ENCODE data around the gene ZNF274. TPM values are rescaled to one million over a fixed set of nuclear protein-coding genes. Genes with fewer than 3 reads are reported as not detected.
A peak's percentile ranks its signal among the peaks of the same experiment; 100 is the strongest.

ZNF274 gene
- total RNA-seq, 4 donors from 2014 or later: 26.8 to 70.2 (median 36.5) TPM

DNA sequence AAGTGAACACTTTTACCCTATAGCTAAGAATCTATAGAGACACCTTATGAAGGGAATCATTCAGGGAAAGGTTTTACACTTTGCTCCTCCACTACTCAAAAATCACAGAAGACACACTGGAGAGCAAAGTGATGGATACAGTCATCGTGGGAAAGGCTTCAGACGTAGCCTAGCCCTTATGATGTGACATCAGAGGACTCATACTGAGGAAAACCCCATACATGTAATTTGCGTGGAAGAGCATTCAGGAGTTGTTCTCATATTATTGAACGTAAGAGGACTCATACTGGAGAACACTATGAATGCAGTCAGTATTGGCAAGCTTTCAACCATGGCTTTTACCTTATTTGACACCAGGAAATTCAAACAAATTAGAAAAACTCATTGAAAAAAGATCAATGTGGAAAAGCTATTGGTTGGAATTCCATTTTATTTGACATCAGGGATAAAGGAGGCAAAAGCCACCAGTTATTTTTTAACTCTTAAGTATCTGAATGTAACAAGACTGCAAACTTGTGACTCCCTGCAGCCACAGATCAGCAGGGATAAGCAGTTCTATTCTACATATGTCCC is 16.1 kb upstream of the ZNF274 start:
- no peak overlapping the region for H3K4me3 ChIP-seq
- no peaks in the 10 kb centered on the region for H3K36me3 ChIP-seq
- TF ChIP-seq CTCF (IDR thresholded peaks at IDR 0.05) (no peak), EP300 (IDR thresholded peaks at IDR 0.05) (no peak), POLR2A (IDR thresholded peaks at IDR 0.05) (no peak), POLR2AphosphoS5 (IDR thresholded peaks at IDR 0.05) (no peak)
- no peak for DNase-seq (ENCODE audit: low spot score in 2 of 2)
- WGBS: 73% methylated on average over 4 of the region's 4 CpGs
- H3K27me3 ChIP-seq: no peaks in the 10 kb centered on the region
- H3K27ac ChIP-seq: no peak overlapping the region
- H3K4me1 ChIP-seq: no peaks in the 10 kb centered on the region
- peaks cover 67% of the 10 kb centered on the region for H3K9me3 ChIP-seq

DNA sequence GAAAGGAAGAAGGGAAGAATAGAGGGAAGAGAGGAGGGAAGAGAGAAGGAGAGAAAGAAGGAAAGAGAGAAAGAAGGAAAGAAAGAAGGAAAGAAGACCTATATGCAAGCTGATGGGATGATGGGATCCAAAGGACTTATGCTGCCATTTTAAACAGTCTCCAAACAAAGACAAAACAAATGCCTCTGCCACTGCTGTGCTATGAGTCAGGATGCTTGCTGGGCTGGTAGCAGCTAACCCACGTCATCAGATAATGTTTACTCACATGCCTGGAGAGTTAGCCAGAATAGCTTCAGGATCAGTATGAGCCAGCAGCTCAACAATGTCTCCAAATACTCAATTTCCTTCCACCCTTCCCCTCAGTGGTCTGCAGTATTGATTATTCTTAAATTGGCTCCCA is 12.0 kb upstream of the ZNF274 start:
- 54% methylated on average over 1 of the region's 1 CpG for WGBS
- peaks cover 72% of the 10 kb centered on the region for H3K9me3 ChIP-seq
- TF ChIP-seq POLR2A (IDR thresholded peaks at IDR 0.05) (no peak), EP300 (IDR thresholded peaks at IDR 0.05) (no peak), CTCF (IDR thresholded peaks at IDR 0.05) (no peak), POLR2AphosphoS5 (IDR thresholded peaks at IDR 0.05) (no peak)
- H3K36me3 ChIP-seq: no peaks in the 10 kb centered on the region
- no peak for DNase-seq (ENCODE audit: low spot score in 2 of 2)
- H3K4me1 ChIP-seq: no peaks in the 10 kb centered on the region
- no peaks in the 10 kb centered on the region for H3K27me3 ChIP-seq
- no peak overlapping the region for H3K4me3 ChIP-seq
- no peak overlapping the region for H3K27ac ChIP-seq

DNA sequence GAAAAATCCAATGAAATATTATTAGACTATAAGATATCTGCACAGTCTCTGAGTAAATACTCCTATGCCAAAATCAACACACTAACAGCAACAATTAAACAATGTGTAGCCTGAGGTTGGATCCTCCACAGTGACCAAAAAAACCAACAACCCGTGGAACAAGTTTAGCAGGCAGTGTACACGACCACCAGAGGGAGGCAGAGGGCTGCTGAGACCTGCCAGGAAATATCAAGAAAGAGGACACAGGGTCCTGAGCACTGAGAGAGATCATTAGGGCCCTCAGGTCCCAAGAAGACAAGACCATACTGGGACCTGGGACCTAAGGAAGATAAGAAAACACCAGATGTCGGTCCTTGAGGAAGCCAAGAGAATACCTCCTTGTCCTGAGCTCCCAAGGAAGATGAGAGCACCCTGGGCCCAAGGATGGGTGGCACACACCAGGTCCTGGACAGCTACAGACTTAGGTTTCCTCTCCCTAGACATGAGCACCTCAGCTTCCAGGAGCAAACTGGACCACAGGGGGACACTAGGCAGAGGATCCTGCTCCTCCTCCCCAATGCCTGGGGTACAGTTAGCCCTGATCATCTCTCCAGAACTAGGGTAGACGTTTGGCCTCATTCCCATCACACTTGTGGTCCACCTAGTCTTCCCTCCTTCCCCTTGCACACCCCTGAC is 822 bp upstream of the ZNF274 start:
- peaks cover 56% of the 10 kb centered on the region for H3K9me3 ChIP-seq
- peaks cover 35% of the 10 kb centered on the region for H3K36me3 ChIP-seq
- peak; percentile 26 to 50 for TF ChIP-seq CTCF (IDR thresholded peaks at IDR 0.05)
- no peak for TF ChIP-seq POLR2A (IDR thresholded peaks at IDR 0.05)
- no peak for TF ChIP-seq EP300 (IDR thresholded peaks at IDR 0.05)
- TF ChIP-seq POLR2AphosphoS5 (IDR thresholded peaks at IDR 0.05): peak in 1 of 3 donors; percentile 7
- H3K4me1 ChIP-seq: peaks cover 17% of the 10 kb centered on the region
- peak in 1 of 2 donors; percentile 64 for DNase-seq (ENCODE audit: low spot score in 2 of 2)
- no peaks in the 10 kb centered on the region for H3K27me3 ChIP-seq
- H3K27ac ChIP-seq: peak overlapping the region; percentile 99
- H3K4me3 ChIP-seq: peak overlapping the region; percentile 89
- 38% methylated on average over 4 of the region's 4 CpGs for WGBS

- Histone ChIP-seq H3K9me3 (peaks cover 57% of the 10 kb centered on the region), H3K27ac (peak overlapping the region; percentile 99), H3K4me3 (peak overlapping the region; percentile 89), H3K36me3 (peaks cover 39% of the 10 kb centered on the region), H3K27me3 (no peaks in the 10 kb centered on the region), H3K4me1 (peaks cover 17% of the 10 kb centered on the region)
- no peak for DNase-seq (ENCODE audit: low spot score in 2 of 2)
- TF ChIP-seq EP300 (IDR thresholded peaks at IDR 0.05) (no peak), CTCF (IDR thresholded peaks at IDR 0.05) (no peak), POLR2AphosphoS5 (IDR thresholded peaks at IDR 0.05) (no peak), POLR2A (IDR thresholded peaks at IDR 0.05) (no peak)
- WGBS: 6% methylated on average over 17 of the region's 17 CpGs
These were observed 278 bp upstream of the ZNF274 start for GRCh38 chr19:58182577-58182988.

- 12% methylated on average over 9 of the region's 13 CpGs for WGBS
- peak overlapping the region; percentile 89 for H3K4me3 ChIP-seq
- H3K9me3 ChIP-seq: peaks cover 60% of the 10 kb centered on the region
- peaks cover 17% of the 10 kb centered on the region for H3K4me1 ChIP-seq
- TF ChIP-seq POLR2A (IDR thresholded peaks at IDR 0.05) (no peak), CTCF (IDR thresholded peaks at IDR 0.05) (no peak), POLR2AphosphoS5 (IDR thresholded peaks at IDR 0.05) (no peak), EP300 (IDR thresholded peaks at IDR 0.05) (no peak)
- H3K36me3 ChIP-seq: peaks cover 45% of the 10 kb centered on the region
- no peaks in the 10 kb centered on the region for H3K27me3 ChIP-seq
- peak overlapping the region; percentile 99 for H3K27ac ChIP-seq
- no peak for DNase-seq (ENCODE audit: low spot score in 2 of 2)
These were observed 955 bp downstream of the ZNF274 start for GRCh38 chr19:58183817-58184215.
